NCI-H128 (cell line): Measurements from ENCODE around the gene ABHD16A.

Source experiments
- DNase-seq: peaks from one replicate; lab custom pipeline; 2025; ENCODE audit not compliant: unreplicated experiment; lab: John Stamatoyannopoulos, UW

The ABHD16A gene

GRCh38 chr6:31702819-31703716 lies at the start of gene ABHD16A:
ABHD16A (minus strand) TSS chr6:31703324; CDS start chr6:31703281, 43 bp downstream.
- peak; percentile 89 for DNase-seq

GRCh38 chr6:31752739-31753319 lies 49.7 kb upstream of the ABHD16A start:
- DNase-seq = no peak

GRCh38 chr6:31750411-31751022 lies 47.4 kb upstream of the ABHD16A start:
- DNase-seq = no peak

DNA sequence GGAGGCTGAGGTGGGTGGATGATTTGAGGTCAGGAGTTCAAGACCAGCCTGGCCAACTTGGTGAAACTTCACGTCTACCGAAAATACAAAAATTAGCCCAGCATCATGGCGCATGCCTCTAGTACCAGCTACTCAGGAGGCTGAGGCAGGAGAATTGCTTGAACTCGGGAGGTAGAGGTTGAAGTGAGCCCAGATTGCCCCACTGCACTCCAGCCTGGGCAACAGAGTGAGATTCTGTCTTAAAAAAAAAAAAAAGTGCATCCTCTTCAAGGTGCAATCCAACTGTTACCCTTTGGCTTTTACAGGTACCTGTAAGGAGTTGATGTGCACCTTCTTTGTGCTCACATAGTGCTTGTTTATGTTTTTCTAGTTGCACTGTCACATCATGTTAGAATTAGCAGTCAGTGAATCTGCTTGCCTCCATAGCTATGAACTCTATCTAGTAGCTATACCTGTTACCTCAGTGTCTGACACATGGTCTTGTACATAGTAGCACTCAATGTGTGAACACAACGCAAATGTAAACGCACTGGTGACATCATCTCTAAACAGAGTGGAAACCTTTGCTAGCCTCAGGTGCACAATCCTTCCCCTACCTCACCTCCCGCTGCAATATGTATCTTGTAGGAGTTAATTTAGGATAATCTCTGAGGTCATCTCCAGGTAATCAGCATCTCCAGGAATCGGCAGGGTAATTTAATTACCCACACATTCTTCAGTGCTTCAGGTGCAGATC lies 46.3 kb upstream of the ABHD16A start:
- no peak for DNase-seq

- no peak for DNase-seq
Measured at GRCh38 chr6:31744422-31744821, 41.3 kb upstream of the ABHD16A start.

DNA sequence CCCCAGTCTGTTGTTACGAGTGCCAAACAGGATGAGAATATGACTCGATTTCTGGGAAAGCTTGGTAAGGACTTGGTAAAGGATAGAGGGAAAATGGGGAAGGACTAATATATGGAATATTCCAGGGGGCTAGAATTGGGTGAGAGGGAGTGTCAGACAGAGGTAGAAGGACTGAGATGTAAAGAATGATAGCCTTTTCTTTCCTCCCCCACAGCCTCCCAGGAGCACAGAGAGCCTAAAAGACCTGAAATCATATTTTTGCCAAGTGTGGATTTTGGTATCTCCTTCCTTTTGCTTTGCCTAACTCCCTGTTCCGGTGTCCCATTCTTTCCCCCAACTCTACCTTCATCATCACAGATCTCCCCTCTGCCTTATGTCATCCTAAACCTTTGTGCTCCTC lies 39.8 kb upstream of the ABHD16A start:
- no peak for DNase-seq

DNA sequence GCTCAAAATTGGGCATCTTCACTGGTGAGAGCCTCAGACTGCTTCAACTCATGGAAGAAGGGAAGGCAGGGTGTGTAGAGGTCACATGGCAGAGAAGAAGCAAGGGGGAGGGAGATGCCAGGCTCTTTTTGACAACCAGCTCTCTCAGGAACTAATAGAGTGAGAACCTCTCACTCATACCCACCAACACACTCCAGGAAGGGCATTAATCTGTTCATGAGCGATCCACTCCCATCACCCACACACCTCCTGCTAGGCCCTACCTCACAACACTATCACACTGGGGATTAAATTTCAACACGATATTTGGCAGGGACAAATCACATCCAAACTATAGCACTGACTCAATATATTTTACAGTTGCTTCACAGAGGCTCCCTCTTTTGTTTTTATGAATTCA lies 38.7 kb upstream of the ABHD16A start:
- no peak for DNase-seq

GRCh38 chr6:31740397-31741223 lies 37.5 kb upstream of the ABHD16A start:
- no peak for DNase-seq

GRCh38 chr6:31739639-31740396 lies 36.7 kb upstream of the ABHD16A start, which contains the start of gene MSH5:
MSH5 (plus strand) TSS chr6:31740005; CDS start chr6:31740467, 462 bp downstream.
- DNase-seq = peak; percentile 96

GRCh38 chr6:31737991-31738979 lies 35.2 kb upstream of the ABHD16A start:
- no peak for DNase-seq

GRCh38 chr6:31737315-31737990 lies 34.3 kb upstream of the ABHD16A start:
- DNase-seq = no peak

GRCh38 chr6:31736768-31737314 lies 33.7 kb upstream of the ABHD16A start:
- DNase-seq = no peak

GRCh38 chr6:31736021-31736767 lies 33.1 kb upstream of the ABHD16A start, which contains the start of gene CLIC1:
CLIC1 (minus strand) TSS chr6:31736530; CDS start chr6:31736300, 230 bp downstream.
- peak; percentile 54 for DNase-seq

DNA sequence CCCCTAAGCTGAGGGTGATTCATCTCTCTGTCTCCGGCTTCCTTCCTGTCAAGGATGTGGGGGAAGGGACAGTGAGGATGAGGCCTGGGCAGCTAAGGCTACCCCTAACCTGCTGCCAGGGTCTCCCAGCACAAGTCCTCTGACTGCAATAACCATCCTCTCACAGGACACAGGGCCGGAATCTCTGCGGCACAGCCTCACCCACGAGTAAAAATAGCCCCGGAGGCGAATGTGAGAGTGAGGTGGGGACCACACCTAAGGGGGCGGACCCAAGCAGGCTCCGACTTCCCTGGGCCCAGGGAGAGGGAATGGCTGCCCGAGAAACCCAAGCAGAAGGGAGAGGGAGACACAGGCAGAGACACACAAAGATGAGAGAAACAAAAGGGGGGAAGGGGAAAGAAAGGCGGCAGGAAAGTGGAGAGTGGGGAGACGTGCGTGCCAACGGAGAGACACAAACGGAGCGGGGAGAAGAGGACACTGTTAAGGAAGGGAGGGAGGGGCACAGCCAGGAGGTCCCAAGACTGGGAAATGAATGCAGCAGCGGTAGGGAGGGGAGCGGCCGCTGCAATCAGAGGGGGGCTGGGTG lies 31.8 kb upstream of the ABHD16A start:
- no peak for DNase-seq

DNA sequence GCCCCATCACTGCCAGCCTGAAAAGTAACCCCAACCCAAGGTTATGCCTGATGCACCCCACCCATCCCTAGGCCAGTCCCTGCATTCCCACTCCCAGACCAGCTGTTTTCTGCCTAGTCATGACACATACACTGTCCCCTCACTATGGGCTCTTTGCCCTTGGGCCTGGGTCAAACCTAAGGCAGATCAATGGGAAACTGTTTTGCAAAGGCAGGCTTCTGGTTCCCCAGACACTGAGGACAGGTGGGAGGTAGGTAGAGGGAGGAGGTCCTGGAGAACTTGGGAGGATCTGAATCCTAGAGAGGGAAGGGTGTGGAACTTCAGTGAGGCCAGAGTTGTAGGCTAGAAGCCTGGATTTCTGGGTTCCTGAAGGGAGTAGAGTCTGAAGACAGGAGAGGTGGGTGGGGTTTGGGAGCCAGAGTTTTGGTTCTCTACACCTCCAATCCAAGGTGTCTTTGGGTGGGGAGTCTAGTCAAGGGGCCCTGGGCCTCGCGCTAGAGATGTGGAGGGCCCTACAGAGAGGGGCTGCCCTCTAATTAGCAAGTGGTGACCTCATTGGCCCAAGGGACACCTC lies 31.2 kb upstream of the ABHD16A start:
- no peak for DNase-seq

- DNase-seq = no peak
Measured at GRCh38 chr6:31733734-31734133, 30.6 kb upstream of the ABHD16A start.
